COLO668 (cell line): ENCODE results near the gene ZP1.
A peak's percentile ranks its signal among the peaks of the same experiment; 100 is the strongest.

Experiments used
- DNase-seq: peaks from one replicate; lab custom pipeline; 2025; ENCODE audit not compliant: unreplicated experiment; lab: John Stamatoyannopoulos, UW

ZP1 gene

GRCh38 chr11:60858731-60859464, 8.4 kb upstream of the ZP1 start:
- DNase-seq: no peak

DNA sequence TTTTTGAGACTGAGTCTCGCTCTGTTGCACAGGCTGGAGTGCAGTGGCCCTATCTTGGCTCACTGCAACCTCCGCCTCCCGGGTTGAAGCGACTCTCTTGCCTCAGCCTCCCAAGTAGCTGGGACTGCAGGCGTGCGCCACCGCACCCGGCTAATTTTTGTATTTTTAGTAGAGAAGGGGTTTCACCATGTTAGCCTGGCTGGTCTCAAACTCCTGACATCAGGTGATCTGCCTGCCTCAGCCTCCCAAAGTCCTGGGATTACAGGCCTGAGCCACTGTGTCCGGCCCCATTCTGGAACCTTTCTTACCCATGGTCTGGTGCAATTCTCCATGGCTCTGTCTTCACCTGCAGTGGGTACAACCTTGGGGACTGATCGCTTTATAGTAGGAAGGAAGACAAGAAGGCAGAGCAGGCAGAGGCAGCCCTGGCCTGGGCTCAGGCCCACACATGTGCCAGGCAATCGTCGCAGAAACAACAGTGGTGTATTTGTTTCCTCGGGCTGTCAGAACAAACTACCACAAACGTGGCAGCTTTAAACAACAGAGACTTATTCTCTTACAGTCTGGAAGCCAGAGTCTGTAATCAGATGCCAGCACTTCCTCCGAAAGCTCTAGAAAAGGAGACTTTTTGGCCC, 7.6 kb upstream of the ZP1 start:
- no peak for DNase-seq

DNA sequence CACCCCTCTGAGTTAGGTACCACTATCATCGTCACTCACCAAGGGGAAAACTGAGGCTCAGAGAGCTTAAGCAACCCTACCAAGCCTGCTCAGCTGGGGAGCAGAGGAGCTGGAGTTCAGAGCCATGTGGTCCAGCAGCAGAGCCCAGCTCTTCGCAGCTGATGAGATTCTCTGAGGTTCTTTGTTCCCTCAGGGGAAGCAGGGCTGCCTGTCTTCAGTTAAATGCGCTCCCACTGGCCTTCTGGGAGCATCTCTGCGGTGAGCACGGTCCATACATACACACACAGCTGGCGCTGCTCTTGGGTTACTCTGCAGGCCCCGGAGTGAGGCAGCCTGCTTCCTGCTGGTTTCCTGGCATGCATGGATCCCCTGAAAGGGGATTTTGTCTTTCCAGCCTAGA, 6.4 kb upstream of the ZP1 start:
- peak; percentile 24 for DNase-seq

DNA sequence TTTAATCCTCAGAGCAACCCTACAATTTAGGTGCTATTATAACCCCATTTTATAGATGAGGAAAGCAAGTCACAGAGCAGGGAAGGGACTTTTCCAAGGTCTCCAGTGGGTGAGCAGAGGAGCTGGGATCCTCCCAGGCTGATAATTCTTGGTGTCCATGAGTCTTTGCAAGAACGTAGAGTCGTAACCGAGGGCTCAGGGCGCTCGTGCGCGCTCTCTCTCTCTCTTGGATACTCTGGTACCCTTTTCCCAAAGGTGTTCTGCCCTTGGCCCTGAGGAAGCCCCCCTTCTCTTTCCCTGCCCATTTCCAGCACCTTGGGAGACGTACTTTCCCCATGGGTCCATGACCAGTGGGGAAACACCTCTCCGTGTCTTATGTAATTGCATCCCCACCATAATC, 5.2 kb upstream of the ZP1 start:
- no peak for DNase-seq

- no peak for DNase-seq
Measured at GRCh38 chr11:60863550-60864521, 3.5 kb upstream of the ZP1 start.

DNA sequence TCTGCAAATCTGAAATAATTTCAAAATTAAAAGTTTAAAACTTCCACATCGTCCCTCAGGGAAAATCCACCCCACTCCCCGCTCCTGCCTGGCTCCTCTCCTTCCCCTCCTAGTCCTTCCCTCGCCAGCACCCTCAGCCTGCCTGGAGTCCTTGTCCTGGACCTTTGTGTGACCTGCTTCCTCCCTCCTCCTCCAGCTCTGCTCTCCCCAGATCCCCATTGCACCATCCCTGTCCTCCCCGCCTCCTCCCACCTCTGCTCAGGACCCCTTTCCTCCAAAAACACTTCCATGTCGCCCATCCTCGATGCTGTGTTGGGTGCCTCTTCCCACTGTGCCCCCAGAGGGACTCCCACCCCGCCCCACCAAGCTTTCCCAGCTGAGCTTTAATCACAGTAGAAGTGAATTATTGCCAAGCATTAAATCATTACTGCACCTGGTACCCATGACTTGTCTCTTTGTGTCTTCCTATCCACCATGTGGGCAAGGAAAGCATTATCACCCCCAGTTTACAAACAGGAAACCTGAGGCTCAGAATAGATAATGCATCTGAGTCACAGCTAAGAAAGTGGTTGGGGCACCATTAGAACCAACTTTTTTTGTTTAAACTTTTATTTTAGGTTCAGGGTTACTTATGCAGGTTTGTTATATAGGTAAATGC, 2.4 kb upstream of the ZP1 start:
- DNase-seq: no peak

DNA sequence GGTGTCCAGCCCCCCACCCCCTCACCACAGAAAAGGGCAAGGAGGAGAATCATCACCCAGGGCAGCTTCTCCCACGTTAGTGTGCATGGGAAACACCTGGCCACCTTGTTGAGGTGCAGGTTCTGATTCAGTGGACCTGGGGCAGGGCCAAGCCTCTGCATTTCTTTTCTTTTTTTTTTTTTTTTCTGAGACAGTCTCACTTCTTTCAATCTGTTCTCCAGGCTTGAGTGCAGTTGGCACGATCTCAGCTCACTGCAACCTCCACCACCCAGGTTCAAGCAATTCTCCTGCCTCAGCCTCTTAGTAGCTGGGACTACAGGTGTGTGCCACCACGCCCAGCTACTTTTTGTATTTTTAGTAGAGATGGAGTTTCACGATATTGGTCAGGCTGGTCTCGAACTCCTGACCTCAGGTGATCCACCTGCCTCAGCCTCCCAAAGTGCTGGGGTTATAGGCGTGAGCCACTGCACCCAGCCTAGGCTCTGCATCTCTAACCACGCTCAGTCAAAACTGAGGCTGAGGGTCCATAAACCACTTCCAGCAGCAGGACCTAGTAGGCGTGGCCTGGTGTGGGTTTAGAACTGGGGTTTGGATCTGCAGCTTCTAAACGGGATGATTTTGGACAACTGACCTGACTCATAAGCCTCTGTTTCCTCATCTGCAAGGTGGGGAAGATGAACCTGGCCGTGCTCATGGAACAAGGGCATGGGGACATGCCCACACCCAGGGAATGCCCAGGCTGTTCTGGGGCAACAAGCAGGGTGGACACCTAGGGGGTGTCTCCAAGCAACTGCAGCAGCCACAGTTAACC, 734 bp downstream of the ZP1 start:
- no peak for DNase-seq

DNA sequence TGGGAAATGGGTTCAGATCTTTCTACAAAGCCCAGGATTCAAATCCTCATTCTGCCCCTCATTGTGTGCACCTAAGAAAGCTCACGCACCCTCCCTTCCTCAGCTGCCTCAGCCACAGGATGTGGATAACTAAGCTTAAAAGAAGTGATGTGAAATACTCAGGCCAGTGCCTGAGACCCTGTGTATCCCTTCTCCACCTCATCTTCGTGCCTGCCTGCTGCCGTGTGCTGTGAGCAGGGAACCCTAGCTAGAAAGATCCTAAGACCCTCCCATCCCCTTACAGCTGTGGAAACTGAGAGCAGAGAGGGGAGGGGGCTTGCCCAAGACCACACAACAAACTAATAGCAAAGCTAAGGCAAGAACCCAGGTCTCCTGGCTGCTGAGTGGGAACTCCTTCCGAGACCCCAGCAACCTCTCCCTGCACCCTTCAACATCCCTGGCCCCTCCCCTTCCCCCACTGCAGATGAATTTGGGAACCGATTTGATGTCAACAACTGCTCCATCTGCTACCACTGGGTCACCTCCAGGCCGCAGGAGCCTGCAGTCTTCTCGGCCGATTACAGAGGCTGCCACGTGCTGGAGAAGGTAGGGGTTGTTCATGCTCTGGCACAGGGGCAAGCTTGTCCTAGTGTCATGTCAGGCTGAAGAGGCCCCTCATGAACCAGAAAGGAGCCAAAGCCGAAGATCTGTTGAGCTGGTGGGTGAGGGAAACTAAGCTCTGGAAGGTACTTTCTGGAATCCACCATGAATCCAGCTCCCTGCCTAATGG, 1.5 kb downstream of the ZP1 start:
- no peak for DNase-seq

- DNase-seq: no peak
Measured at GRCh38 chr11:60869451-60869825, 2.1 kb downstream of the ZP1 start.

DNA sequence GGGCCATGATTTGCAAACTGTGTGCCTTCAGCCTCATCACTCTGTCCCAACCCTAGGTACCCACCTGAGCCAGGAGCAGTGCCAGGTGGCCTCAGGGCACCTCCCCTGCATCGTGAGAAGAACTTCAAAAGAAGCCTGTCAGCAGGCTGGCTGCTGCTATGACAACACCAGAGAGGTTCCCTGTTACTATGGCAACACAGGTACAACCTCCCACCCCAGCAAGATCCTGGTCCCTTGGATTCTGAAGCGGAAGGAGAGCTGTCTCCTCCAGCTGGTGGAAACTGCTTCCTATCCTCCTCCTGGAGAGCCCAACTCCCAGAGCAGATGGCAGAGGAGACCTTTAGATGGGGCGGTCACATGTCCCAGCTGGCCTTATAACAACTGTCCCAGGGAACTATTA, 2.9 kb downstream of the ZP1 start:
- peak; percentile 50 for DNase-seq

GRCh38 chr11:60870733-60871377, 3.5 kb downstream of the ZP1 start:
- no peak for DNase-seq

DNA sequence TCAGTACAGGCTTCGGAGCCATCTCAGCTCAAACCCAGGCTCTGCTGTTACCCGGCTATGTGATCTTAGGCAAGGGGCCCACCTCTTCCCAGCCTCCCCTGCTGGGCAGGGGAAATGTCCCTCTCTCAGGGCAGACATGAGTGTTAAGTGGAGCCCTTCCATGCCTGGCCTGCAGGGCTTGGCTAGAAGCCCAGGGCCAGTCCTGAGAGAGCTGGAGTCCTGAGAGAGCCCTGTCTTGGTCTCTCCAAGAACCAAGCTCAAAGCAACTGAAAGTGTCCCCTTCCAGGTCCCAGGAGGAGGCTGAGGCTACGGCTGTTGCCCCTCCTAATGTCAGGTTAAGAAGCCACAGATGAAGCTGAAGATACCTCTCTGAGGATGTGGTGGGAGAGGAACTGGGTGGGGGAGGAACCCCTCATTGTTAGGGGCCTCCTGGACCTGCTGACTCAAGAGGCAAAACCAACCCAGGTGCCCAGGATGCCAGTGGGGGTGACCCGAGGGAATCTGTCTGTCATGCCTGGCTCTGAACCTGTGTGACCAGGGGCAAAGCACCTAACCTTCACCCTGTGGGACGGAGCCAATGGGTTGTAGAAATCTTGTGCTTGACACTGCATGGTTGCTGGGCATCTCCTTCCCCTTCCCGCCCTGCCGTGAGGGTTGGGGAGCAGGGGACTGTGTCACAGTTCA, 4.2 kb downstream of the ZP1 start:
- DNase-seq: no peak

- no peak for DNase-seq
Measured at GRCh38 chr11:60872124-60872960, 5.0 kb downstream of the ZP1 start.

GRCh38 chr11:60872961-60873524, 5.7 kb downstream of the ZP1 start:
- no peak for DNase-seq

DNA sequence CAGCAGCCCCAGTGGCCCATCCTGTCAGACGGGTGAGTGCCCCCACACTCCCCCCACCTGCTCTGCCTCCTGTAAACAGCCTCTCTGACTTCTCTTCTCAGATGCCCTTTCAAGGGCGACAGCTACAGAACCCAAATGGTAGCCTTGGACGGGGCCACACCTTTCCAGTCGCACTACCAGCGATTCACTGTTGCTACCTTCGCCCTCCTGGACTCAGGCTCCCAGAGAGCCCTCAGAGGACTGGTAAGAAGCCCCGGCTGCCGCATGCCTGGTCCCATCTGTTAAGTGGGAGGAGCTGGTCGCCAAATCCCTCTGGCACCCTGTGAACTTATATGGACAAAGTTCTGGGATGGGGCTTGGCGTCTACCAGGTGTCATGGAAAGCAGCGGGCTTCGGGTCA, 6.2 kb downstream of the ZP1 start:
- no peak for DNase-seq

DNA sequence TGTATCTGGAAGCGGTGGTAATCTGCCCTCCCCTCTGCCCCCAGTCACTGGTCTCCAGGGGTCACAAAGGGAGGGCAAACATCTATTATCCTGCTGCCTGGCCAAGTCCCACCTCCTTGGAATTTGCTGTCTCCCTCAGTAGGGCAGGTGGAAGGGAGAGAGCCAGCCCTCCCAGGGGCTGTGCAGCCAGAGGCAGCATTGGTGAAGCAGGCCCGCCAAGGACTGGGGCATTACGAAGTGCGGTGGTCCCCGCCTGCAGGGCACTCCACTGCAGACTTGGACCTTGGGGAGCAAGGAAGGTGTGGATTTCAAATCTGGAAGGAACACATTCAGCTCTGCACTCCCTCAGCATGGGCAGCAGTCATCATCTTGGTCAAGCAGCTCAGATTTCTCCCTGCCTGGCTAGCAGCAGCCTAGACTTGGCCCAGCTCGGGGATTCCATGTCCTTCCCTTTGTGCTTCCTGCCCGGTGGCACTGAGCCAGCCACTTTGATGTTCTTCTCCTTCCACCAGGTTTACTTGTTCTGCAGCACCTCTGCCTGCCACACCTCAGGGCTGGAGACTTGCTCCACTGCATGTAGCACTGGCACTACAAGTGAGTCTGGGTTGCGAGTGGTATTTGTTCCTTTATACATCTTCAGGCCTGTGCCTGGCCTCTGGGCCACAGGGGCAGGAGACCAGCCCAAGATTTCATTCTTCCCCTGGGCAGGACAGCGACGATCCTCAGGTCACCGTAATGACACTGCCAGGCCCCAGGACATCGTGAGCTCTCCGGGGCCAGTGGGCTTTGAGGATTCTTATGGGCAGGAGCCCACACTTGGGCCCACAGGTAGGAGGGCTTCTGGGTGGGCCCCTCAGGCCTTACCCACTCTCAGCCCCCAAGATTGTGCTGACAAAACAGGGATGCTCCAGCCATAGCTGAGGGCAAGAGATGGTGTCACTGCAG, 7.4 kb downstream of the ZP1 start:
- no peak for DNase-seq
